GM23338 (cell line): ENCODE measurements around the gene DPP10. TPM values are rescaled to one million over a fixed set of nuclear protein-coding genes. Genes with fewer than 3 reads are reported as not detected.
"Not testable (repeated sequence)": the region's sequence is repeated elsewhere in the genome, so short reads cannot be mapped to it uniquely, and the experiment has no call there.

Source experiments
- ATAC-seq: fragments of 200-7000 bp; cut with Tn5 transposase; 3 replicates; pipeline ENCODE4 v1.9.1; 2020
- DNase-seq: peaks from one replicate; pipeline ENCODE4 v3.0.0-alpha.2; 2015; ENCODE audit warnings: low spot score
- H2AFZ ChIP-seq: fragments of 200-600 bp; sonication (generic); 2 replicates; pipeline ENCODE4 v1.8.0; 2016; ENCODE audit warnings: antibody characterized with exemption, mild to moderate bottlenecking, moderate library complexity
- H3F3A ChIP-seq: fragments of 200-600 bp; sonication (generic); replicated peaks from 2 replicates; pipeline ENCODE4 v1.8.0; 2017; ENCODE audit warnings: antibody characterized with exemption, mixed run types, low read depth
- H3K27ac ChIP-seq: fragments of 200-600 bp; sonication (generic); 2 replicates; pipeline ENCODE4 v1.6.1; 2016; ENCODE audit warnings: low read depth
- H3K27me3 ChIP-seq: fragments of 200-600 bp; sonication (generic); 2 replicates; pipeline ENCODE4 v1.8.0; 2016; ENCODE audit warnings: mild to moderate bottlenecking, mixed run types, moderate library complexity; ENCODE audit not compliant: insufficient read depth
- H3K36me3 ChIP-seq: fragments of 200-600 bp; sonication (generic); 2 replicates; pipeline ENCODE4 v1.8.0; 2016; ENCODE audit warnings: mild to moderate bottlenecking; ENCODE audit not compliant: insufficient read depth
- H3K4me1 ChIP-seq: fragments of 200-600 bp; sonication (generic); 2 replicates; pipeline ENCODE4 v1.8.0; 2016; ENCODE audit warnings: mild to moderate bottlenecking, moderate library complexity; ENCODE audit not compliant: insufficient read depth
- H3K4me2 ChIP-seq: fragments of 200-600 bp; sonication (generic); 2 replicates; pipeline ENCODE4 v1.7.1; 2017; ENCODE audit warnings: mixed run types
- H3K4me3 ChIP-seq: fragments of 200-600 bp; sonication (generic); 2 replicates; pipeline ENCODE4 v1.6.1; 2016; ENCODE audit warnings: mixed run types
- H3K79me2 ChIP-seq: fragments of 200-600 bp; sonication (generic); replicated peaks from 2 replicates; pipeline ENCODE4 v1.8.0; 2017; ENCODE audit warnings: mild to moderate bottlenecking; ENCODE audit not compliant: insufficient read depth
- H3K9me2 ChIP-seq: fragments of 200-600 bp; sonication (generic); 2 replicates; pipeline ENCODE4 v1.8.0; 2017; ENCODE audit not compliant: insufficient read depth
- H4K20me1 ChIP-seq: fragments of 200-600 bp; sonication (generic); replicated peaks from 2 replicates; pipeline ENCODE4 v1.8.0; 2017; ENCODE audit warnings: mild to moderate bottlenecking; ENCODE audit not compliant: insufficient read depth
- H3K27ac Mint-ChIP-seq: 2 replicates; pipeline ENCODE4 v1.8.0; 2020; ENCODE audit warnings: inconsistent platforms, mild to moderate bottlenecking, moderate library complexity, mixed read lengths
- H3K27me3 Mint-ChIP-seq: 3 replicates; pipeline ENCODE4 v1.8.0; 2022; ENCODE audit warnings: low read depth, mild to moderate bottlenecking, moderate library complexity, mixed read lengths, inconsistent platforms; ENCODE audit not compliant: insufficient read depth, poor library complexity
- H3K36me3 Mint-ChIP-seq: 3 replicates; pipeline ENCODE4 v1.8.0; 2021; ENCODE audit warnings: low read depth, mild to moderate bottlenecking, inconsistent platforms, moderate library complexity, mixed read lengths
- H3K4me1 Mint-ChIP-seq: 3 replicates; pipeline ENCODE4 v1.8.0; 2020; ENCODE audit warnings: mild to moderate bottlenecking, inconsistent platforms, mixed read lengths
- H3K4me3 Mint-ChIP-seq: 3 replicates; pipeline ENCODE4 v1.8.0; 2021; ENCODE audit warnings: moderate library complexity, mild to moderate bottlenecking, inconsistent platforms, mixed read lengths
- H3K9me3 Mint-ChIP-seq: 3 replicates; pipeline ENCODE4 v1.8.0; 2020; ENCODE audit warnings: moderate library complexity, mild to moderate bottlenecking, inconsistent platforms, mixed read lengths
- CREB1 ChIP-seq: fragments of 250-450 bp; sonication (Bioruptor Pico); IDR thresholded peaks from 2 replicates; pipeline ENCODE4 v1.5.0; 2020; ENCODE audit warnings: low read depth, mild to moderate bottlenecking, moderate library complexity
- JUNB ChIP-seq: IDR thresholded peaks from one replicate; pipeline ENCODE4 v1.6.1; 2016; ENCODE audit warnings: antibody characterized with exemption; ENCODE audit not compliant: unreplicated experiment
- STAT1 ChIP-seq: IDR thresholded peaks from one replicate; pipeline ENCODE4 v1.6.1; 2016; ENCODE audit warnings: antibody characterized with exemption; ENCODE audit not compliant: unreplicated experiment
- ZNF331 ChIP-seq: fragments of 250-450 bp; sonication (Bioruptor Pico); IDR thresholded peaks from 2 replicates; pipeline ENCODE4 v1.5.0; 2020; ENCODE audit warnings: low read depth, mild to moderate bottlenecking, moderate library complexity
- polyA plus RNA-seq: library from polyadenylated mRNA; unstranded; fragments of >200 nt; fragmentation: Nextera tagmentation; extraction: Ambion mirVana; gene quantifications from 2 replicates; pipeline ENCODE4 v1.2.1, GENCODE V29; 2016
- total RNA-seq: library from RNA; depleted of rRNA; stranded (reverse); fragments of >200 nt; shearing (Covaris generic); gene quantifications from 2 replicates; pipeline ENCODE4 v1.2.3, GENCODE V29; 2014
- TF ChIP-seq, protein P1 (sequence below): IDR thresholded peaks from one replicate; pipeline ENCODE4 v1.6.1; 2018; ENCODE audit warnings: antibody characterized with exemption; ENCODE audit not compliant: unreplicated experiment
- TF ChIP-seq, protein P2 (sequence below): fragments of 250-450 bp; sonication (Bioruptor Pico); IDR thresholded peaks from 2 replicates; pipeline ENCODE4 v1.5.0; 2020; ENCODE audit warnings: mild to moderate bottlenecking, moderate library complexity

DPP10 gene
- total and polyA plus RNA-seq, 2 experiments from 2014 or later, result 3.6 to 14.8 TPM

GRCh38 chr2:115011721-115012120, 569.3 kb downstream of the DPP10 start (continued):
- TF ChIP-seq, protein P1, sequence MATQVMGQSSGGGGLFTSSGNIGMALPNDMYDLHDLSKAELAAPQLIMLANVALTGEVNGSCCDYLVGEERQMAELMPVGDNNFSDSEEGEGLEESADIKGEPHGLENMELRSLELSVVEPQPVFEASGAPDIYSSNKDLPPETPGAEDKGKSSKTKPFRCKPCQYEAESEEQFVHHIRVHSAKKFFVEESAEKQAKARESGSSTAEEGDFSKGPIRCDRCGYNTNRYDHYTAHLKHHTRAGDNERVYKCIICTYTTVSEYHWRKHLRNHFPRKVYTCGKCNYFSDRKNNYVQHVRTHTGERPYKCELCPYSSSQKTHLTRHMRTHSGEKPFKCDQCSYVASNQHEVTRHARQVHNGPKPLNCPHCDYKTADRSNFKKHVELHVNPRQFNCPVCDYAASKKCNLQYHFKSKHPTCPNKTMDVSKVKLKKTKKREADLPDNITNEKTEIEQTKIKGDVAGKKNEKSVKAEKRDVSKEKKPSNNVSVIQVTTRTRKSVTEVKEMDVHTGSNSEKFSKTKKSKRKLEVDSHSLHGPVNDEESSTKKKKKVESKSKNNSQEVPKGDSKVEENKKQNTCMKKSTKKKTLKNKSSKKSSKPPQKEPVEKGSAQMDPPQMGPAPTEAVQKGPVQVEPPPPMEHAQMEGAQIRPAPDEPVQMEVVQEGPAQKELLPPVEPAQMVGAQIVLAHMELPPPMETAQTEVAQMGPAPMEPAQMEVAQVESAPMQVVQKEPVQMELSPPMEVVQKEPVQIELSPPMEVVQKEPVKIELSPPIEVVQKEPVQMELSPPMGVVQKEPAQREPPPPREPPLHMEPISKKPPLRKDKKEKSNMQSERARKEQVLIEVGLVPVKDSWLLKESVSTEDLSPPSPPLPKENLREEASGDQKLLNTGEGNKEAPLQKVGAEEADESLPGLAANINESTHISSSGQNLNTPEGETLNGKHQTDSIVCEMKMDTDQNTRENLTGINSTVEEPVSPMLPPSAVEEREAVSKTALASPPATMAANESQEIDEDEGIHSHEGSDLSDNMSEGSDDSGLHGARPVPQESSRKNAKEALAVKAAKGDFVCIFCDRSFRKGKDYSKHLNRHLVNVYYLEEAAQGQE, result no peak

- H3K9me3 Mint-ChIP-seq, result peaks cover 17% of the 10 kb centered on the region
- H3K4me3 ChIP-seq, H3K36me3 ChIP-seq, H3K27ac ChIP-seq, H3K27me3 Mint-ChIP-seq, H3K79me2 ChIP-seq, H3K4me2 ChIP-seq, H3K27me3 ChIP-seq, H3K4me3 Mint-ChIP-seq, H3K4me1 Mint-ChIP-seq, H3K9me2 ChIP-seq, DNase-seq, H3K4me1 ChIP-seq, H2AFZ ChIP-seq, H3K27ac Mint-ChIP-seq, H3F3A ChIP-seq, H4K20me1 ChIP-seq, H3K36me3 Mint-ChIP-seq, ATAC-seq: not testable (repeated sequence)
Observed at GRCh38 chr2:115022013-115022412, 579.6 kb downstream of the DPP10 start.

- H3K9me3 Mint-ChIP-seq, result no peaks in the 10 kb centered on the region
- Histone ChIP-seq H3K79me2 (no peaks in the 10 kb centered on the region), H3K4me2 (no peak overlapping the region), H2AFZ (no peak overlapping the region), H3K4me3 (no peak overlapping the region), H3K36me3 (no peaks in the 10 kb centered on the region), H3K27ac (no peak overlapping the region), H3K27me3 (no peaks in the 10 kb centered on the region), H3F3A (no peaks in the 10 kb centered on the region), H3K4me1 (0 out of 2 replicates have a peak, but pooled peaks cover 8% of the 10 kb centered on the region), H3K9me2 (no peaks in the 10 kb centered on the region; the same call in 1 of the 2 replicates), H4K20me1 (no peaks in the 10 kb centered on the region)
- peaks cover 12% of the 10 kb centered on the region; the same call in 2 of the 3 replicates for H3K4me1 Mint-ChIP-seq
- ATAC-seq, result no peak
- no peak overlapping the region for H3K27ac Mint-ChIP-seq
- no peak for DNase-seq
- H3K4me3 Mint-ChIP-seq, result no peak overlapping the region
- H3K27me3 Mint-ChIP-seq, result peaks cover 2% of the 10 kb centered on the region
- no peaks in the 10 kb centered on the region for H3K36me3 Mint-ChIP-seq
- TF ChIP-seq STAT1, result no peak
- no peak for TF ChIP-seq CREB1 (CRISPR knock-in tag)
- TF ChIP-seq, protein P2, sequence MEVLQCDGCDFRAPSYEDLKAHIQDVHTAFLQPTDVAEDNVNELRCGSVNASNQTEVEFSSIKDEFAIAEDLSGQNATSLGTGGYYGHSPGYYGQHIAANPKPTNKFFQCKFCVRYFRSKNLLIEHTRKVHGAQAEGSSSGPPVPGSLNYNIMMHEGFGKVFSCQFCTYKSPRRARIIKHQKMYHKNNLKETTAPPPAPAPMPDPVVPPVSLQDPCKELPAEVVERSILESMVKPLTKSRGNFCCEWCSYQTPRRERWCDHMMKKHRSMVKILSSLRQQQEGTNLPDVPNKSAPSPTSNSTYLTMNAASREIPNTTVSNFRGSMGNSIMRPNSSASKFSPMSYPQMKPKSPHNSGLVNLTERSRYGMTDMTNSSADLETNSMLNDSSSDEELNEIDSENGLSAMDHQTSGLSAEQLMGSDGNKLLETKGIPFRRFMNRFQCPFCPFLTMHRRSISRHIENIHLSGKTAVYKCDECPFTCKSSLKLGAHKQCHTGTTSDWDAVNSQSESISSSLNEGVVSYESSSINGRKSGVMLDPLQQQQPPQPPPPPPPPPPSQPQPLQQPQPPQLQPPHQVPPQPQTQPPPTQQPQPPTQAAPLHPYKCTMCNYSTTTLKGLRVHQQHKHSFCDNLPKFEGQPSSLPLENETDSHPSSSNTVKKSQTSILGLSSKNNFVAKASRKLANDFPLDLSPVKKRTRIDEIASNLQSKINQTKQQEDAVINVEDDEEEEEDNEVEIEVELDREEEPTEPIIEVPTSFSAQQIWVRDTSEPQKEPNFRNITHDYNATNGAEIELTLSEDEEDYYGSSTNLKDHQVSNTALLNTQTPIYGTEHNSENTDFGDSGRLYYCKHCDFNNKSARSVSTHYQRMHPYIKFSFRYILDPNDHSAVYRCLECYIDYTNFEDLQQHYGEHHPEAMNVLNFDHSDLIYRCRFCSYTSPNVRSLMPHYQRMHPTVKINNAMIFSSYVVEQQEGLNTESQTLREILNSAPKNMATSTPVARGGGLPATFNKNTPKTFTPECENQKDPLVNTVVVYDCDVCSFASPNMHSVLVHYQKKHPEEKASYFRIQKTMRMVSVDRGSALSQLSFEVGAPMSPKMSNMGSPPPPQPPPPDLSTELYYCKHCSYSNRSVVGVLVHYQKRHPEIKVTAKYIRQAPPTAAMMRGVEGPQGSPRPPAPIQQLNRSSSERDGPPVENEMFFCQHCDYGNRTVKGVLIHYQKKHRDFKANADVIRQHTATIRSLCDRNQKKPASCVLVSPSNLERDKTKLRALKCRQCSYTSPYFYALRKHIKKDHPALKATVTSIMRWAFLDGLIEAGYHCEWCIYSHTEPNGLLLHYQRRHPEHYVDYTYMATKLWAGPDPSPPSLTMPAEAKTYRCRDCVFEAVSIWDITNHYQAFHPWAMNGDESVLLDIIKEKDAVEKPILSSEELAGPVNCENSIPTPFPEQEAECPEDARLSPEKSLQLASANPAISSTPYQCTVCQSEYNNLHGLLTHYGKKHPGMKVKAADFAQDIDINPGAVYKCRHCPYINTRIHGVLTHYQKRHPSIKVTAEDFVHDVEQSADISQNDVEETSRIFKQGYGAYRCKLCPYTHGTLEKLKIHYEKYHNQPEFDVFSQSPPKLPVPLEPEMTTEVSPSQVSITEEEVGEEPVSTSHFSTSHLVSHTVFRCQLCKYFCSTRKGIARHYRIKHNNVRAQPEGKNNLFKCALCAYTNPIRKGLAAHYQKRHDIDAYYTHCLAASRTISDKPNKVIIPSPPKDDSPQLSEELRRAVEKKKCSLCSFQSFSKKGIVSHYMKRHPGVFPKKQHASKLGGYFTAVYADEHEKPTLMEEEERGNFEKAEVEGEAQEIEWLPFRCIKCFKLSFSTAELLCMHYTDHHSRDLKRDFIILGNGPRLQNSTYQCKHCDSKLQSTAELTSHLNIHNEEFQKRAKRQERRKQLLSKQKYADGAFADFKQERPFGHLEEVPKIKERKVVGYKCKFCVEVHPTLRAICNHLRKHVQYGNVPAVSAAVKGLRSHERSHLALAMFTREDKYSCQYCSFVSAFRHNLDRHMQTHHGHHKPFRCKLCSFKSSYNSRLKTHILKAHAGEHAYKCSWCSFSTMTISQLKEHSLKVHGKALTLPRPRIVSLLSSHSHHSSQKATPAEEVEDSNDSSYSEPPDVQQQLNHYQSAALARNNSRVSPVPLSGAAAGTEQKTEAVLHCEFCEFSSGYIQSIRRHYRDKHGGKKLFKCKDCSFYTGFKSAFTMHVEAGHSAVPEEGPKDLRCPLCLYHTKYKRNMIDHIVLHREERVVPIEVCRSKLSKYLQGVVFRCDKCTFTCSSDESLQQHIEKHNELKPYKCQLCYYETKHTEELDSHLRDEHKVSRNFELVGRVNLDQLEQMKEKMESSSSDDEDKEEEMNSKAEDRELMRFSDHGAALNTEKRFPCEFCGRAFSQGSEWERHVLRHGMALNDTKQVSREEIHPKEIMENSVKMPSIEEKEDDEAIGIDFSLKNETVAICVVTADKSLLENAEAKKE (CRISPR knock-in tag), result no peak
- TF ChIP-seq ZNF331, result no peak
- TF ChIP-seq JUNB, result no peak
- TF ChIP-seq, protein P1, result no peak
Observed at GRCh38 chr2:115034801-115035200, 592.4 kb downstream of the DPP10 start.
